Chondrocyte (in vitro differentiated cells): ENCODE results near the gene NPTX1. TPM values are rescaled to one million over a fixed set of nuclear protein-coding genes. Genes with fewer than 3 reads are reported as not detected.

ENCODE experiments used
- DNase-seq: peaks from one replicate; pipeline ENCODE4 v3.0.0; 2021; ENCODE audit warnings: mixed read lengths, low spot score
- H3K27ac Mint-ChIP-seq: one replicate; pipeline ENCODE4 v1.8.0; 2021; ENCODE audit warnings: mild to moderate bottlenecking, moderate library complexity, mixed read lengths; ENCODE audit not compliant: unreplicated experiment
- H3K27me3 Mint-ChIP-seq: 2 replicates; pipeline ENCODE4 v1.8.0; 2021; ENCODE audit warnings: low read depth, mixed read lengths
- H3K36me3 Mint-ChIP-seq: 2 replicates; pipeline ENCODE4 v1.8.0; 2021; ENCODE audit warnings: low read depth, mixed read lengths
- H3K4me1 Mint-ChIP-seq: 2 replicates; pipeline ENCODE4 v1.8.0; 2021; ENCODE audit warnings: low read depth, mild to moderate bottlenecking, mixed read lengths
- H3K4me3 Mint-ChIP-seq: one replicate; pipeline ENCODE4 v1.8.0; 2021; ENCODE audit warnings: mild to moderate bottlenecking, moderate library complexity, mixed read lengths; ENCODE audit not compliant: unreplicated experiment
- H3K9me3 Mint-ChIP-seq: 2 replicates; pipeline ENCODE4 v1.8.0; 2021; ENCODE audit warnings: low read depth, mixed read lengths
- total RNA-seq: library from RNA; stranded (reverse); gene quantifications from 3 replicates; pipeline ENCODE4 v1.2.1, GENCODE V29; 2021
- TF ChIP-seq, protein P1 (sequence below): fragments of 200-600 bp; sonication (generic); IDR thresholded peaks from 2 replicates; pipeline ENCODE4 v1.5.0; 2021; ENCODE audit warnings: antibody characterized with exemption, mild to moderate bottlenecking, moderate library complexity

Gene NPTX1
- total RNA-seq, 1 donor from 2014 or later: 16.5 TPM

GRCh38 chr17:80487511-80487910 is 11.1 kb upstream of the NPTX1 start:
- H3K4me1 Mint-ChIP-seq: peaks cover 9% of the 10 kb centered on the region
- no peak overlapping the region for H3K4me3 Mint-ChIP-seq
- H3K27ac Mint-ChIP-seq: no peak overlapping the region
- no peak for DNase-seq
- no peaks in the 10 kb centered on the region for H3K36me3 Mint-ChIP-seq
- H3K27me3 Mint-ChIP-seq: peaks cover 23% of the 10 kb centered on the region
- TF ChIP-seq, protein P1, sequence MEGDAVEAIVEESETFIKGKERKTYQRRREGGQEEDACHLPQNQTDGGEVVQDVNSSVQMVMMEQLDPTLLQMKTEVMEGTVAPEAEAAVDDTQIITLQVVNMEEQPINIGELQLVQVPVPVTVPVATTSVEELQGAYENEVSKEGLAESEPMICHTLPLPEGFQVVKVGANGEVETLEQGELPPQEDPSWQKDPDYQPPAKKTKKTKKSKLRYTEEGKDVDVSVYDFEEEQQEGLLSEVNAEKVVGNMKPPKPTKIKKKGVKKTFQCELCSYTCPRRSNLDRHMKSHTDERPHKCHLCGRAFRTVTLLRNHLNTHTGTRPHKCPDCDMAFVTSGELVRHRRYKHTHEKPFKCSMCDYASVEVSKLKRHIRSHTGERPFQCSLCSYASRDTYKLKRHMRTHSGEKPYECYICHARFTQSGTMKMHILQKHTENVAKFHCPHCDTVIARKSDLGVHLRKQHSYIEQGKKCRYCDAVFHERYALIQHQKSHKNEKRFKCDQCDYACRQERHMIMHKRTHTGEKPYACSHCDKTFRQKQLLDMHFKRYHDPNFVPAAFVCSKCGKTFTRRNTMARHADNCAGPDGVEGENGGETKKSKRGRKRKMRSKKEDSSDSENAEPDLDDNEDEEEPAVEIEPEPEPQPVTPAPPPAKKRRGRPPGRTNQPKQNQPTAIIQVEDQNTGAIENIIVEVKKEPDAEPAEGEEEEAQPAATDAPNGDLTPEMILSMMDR: no peak
- H3K9me3 Mint-ChIP-seq: no peaks in the 10 kb centered on the region

DNA sequence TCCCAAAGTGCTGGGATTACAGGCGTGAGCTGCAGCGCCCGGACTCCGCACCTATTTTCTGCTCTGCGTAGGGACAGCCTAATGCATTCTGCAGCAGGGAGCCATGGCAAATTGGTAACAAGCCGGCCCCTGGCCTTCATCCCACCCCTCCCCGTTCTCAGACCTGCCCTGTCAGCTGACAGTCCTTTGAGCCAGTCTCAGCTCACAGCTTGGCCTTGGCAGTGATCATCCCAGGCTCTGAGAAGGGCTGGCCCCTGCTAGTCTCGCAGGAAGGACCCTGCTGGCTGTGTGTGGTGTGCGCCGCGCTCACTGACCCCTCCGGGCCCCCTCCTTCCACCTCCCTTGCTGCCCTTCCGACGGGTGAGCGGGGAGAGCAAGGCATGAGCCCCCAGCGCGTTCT is 10.3 kb upstream of the NPTX1 start:
- Mint-ChIP-seq H3K27ac (no peak overlapping the region), H3K4me3 (no peak overlapping the region), H3K9me3 (no peaks in the 10 kb centered on the region), H3K36me3 (no peaks in the 10 kb centered on the region), H3K27me3 (peaks cover 31% of the 10 kb centered on the region), H3K4me1 (peaks cover 9% of the 10 kb centered on the region)
- TF ChIP-seq, protein P1: no peak
- no peak for DNase-seq

GRCh38 chr17:80485846-80486245 is 9.4 kb upstream of the NPTX1 start:
- Mint-ChIP-seq H3K4me1 (peaks cover 6% of the 10 kb centered on the region), H3K27me3 (peaks cover 34% of the 10 kb centered on the region)
- no peak for DNase-seq

GRCh38 chr17:80482555-80483308 is 6.3 kb upstream of the NPTX1 start:
- TF ChIP-seq, protein P1: no peak
- no peaks in the 10 kb centered on the region for H3K9me3 Mint-ChIP-seq
- H3K27ac Mint-ChIP-seq: no peak overlapping the region
- no peak overlapping the region for H3K4me3 Mint-ChIP-seq
- peaks cover 6% of the 10 kb centered on the region for H3K4me1 Mint-ChIP-seq
- peaks cover 44% of the 10 kb centered on the region for H3K27me3 Mint-ChIP-seq
- no peak for DNase-seq
- no peaks in the 10 kb centered on the region for H3K36me3 Mint-ChIP-seq

More at GRCh38 chr17:80485846-80486245, 9.4 kb upstream of the NPTX1 start:
- Mint-ChIP-seq H3K36me3 (no peaks in the 10 kb centered on the region), H3K27ac (no peak overlapping the region), H3K9me3 (no peaks in the 10 kb centered on the region), H3K4me3 (no peak overlapping the region)
- TF ChIP-seq, protein P1: no peak

DNA sequence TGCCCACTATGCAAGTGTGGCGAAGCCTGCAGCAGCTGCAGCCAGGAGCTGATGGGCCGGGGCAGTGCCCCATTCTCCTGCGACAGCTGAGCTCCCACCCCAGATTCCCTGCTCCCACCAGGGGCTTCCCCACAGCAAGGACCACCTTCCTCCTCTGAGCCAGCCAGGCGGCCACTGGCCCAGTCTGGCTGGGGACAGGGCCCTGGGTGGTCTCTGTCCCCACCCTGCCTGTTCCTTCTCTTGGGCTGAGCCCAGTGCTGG is 5.6 kb upstream of the NPTX1 start:
- Mint-ChIP-seq H3K27ac (no peak overlapping the region), H3K9me3 (no peaks in the 10 kb centered on the region), H3K4me1 (peaks cover 6% of the 10 kb centered on the region), H3K4me3 (no peak overlapping the region), H3K36me3 (no peaks in the 10 kb centered on the region), H3K27me3 (peaks cover 40% of the 10 kb centered on the region)
- no peak for DNase-seq
- TF ChIP-seq, protein P1: no peak
